HG03565 (cell line): ENCODE measurements around the gene CTU2.

Experiments
- ATAC-seq: cut with Tn5 transposase; IDR thresholded peaks from one replicate; pipeline ENCODE4 v1.9.1; 2021; ENCODE audit warnings: mild to moderate bottlenecking, moderate library complexity; ENCODE audit not compliant: unreplicated experiment

Gene CTU2

GRCh38 chr16:88759976-88760350 is 53.7 kb downstream of the CTU2 start:
- ATAC-seq: no peak

- ATAC-seq: no peak
Observed at GRCh38 chr16:88760424-88761142, 54.3 kb downstream of the CTU2 start.

GRCh38 chr16:88761143-88761534 is 54.8 kb downstream of the CTU2 start:
- ATAC-seq: no peak

- no peak for ATAC-seq
Observed at GRCh38 chr16:88761830-88762229, 55.5 kb downstream of the CTU2 start.

- ATAC-seq: no peak
Observed at GRCh38 chr16:88762258-88762870, 56.1 kb downstream of the CTU2 start.

- no peak for ATAC-seq
Observed at GRCh38 chr16:88762941-88763340, 56.6 kb downstream of the CTU2 start.

- ATAC-seq: no peak
Observed at GRCh38 chr16:88763502-88764053, 57.3 kb downstream of the CTU2 start.

GRCh38 chr16:88764080-88764479 is 57.8 kb downstream of the CTU2 start:
- ATAC-seq: no peak

GRCh38 chr16:88764913-88765349 is 58.6 kb downstream of the CTU2 start:
- ATAC-seq: no peak
